GM12864 (cell line): ENCODE results near the gene TRIM38.
"Not testable (repeated sequence)": the region's sequence is repeated elsewhere in the genome, so short reads cannot be mapped to it uniquely, and the experiment has no call there.

Experiments used
- DNase-seq: peaks from one replicate; pipeline ENCODE4 v3.0.0-alpha.2; 2011; ENCODE audit warnings: low read depth
- H3K4me3 ChIP-seq: 2 replicates; pipeline ENCODE4 v1.5.1; 2011; ENCODE audit warnings: mild to moderate bottlenecking, low read depth, low read length, control low read depth
- CTCF ChIP-seq: IDR thresholded peaks from 2 replicates; pipeline ENCODE4 v1.5.1; 2011; ENCODE audit warnings: low read depth, mild to moderate bottlenecking, moderate library complexity, low read length, control low read depth, inconsistent platforms; ENCODE audit errors: missing control alignments

The TRIM38 gene

GRCh38 chr6:25921525-25922203 lies 40.9 kb upstream of the TRIM38 start:
- TF ChIP-seq CTCF, result no peak
- no peak for DNase-seq
- H3K4me3 ChIP-seq, result no peak overlapping the region

- TF ChIP-seq CTCF, result no peak
- H3K4me3 ChIP-seq, result no peak overlapping the region
- no peak for DNase-seq
Measured at GRCh38 chr6:25922301-25922700, 40.3 kb upstream of the TRIM38 start.

GRCh38 chr6:25925876-25926275 lies 36.7 kb upstream of the TRIM38 start:
- DNase-seq, result no peak
- no peak for TF ChIP-seq CTCF
- no peak overlapping the region for H3K4me3 ChIP-seq

GRCh38 chr6:25927178-25927577 lies 35.4 kb upstream of the TRIM38 start:
- no peak for DNase-seq
- no peak for TF ChIP-seq CTCF
- H3K4me3 ChIP-seq, result no peak overlapping the region

GRCh38 chr6:25927756-25928216 lies 34.8 kb upstream of the TRIM38 start:
- no peak for TF ChIP-seq CTCF
- no peak for DNase-seq
- H3K4me3 ChIP-seq, result no peak overlapping the region

- no peak for DNase-seq
Measured at GRCh38 chr6:25928562-25929324, 33.9 kb upstream of the TRIM38 start.

GRCh38 chr6:25929785-25930184 lies 32.8 kb upstream of the TRIM38 start:
- DNase-seq, H3K4me3 ChIP-seq: not testable (repeated sequence)

More at GRCh38 chr6:25928562-25929324, 33.9 kb upstream of the TRIM38 start:
- no peak for TF ChIP-seq CTCF
- H3K4me3 ChIP-seq, result no peak overlapping the region
